SK-N-SH (cell line): Measurements from ENCODE around the gene SLC17A5. TPM values are rescaled to one million over a fixed set of nuclear protein-coding genes. Genes with fewer than 3 reads are reported as not detected.

Source experiments
- CTCF ChIA-PET: fragments of 300-600, 350-600 bp; formaldehyde crosslinking; extraction: SDS; loops from one replicate; lab custom pipeline; 2021; lab: Yijun Ruan, JAX
- POLR2A ChIA-PET: fragments of 350-600 bp; sonication (Branson Sonifier 250); formaldehyde crosslinking; extraction: SDS; loops from one replicate; lab custom pipeline; 2020; ENCODE audit warnings: antibody characterized with exemption, inconsistent platforms; lab: Yijun Ruan, JAX
- DNase-seq: peaks from one replicate; pipeline ENCODE4 v3.0.0; 2012
- H2AFZ ChIP-seq: fragments of 200-600 bp; sonication (generic); 2 replicates; pipeline ENCODE4 v1.8.1; 2016; ENCODE audit warnings: antibody characterized with exemption, mild to moderate bottlenecking, low read depth
- H3F3A ChIP-seq: fragments of 200-600 bp; sonication (generic); replicated peaks from 2 replicates; pipeline ENCODE3; 2016; ENCODE audit warnings: antibody characterized with exemption, mild to moderate bottlenecking; ENCODE audit not compliant: insufficient read depth
- H3K27ac ChIP-seq, 2 experiments: fragments of 200-500 bp in 1 of 2; fragments of 200-600 bp in 1 of 2; sonication (Bioruptor generic) in 1 of 2; sonication (generic), shearing (Covaris generic) in 1 of 2; 2 replicates each; pipeline versions ENCODE4 v1.5.1 to v1.6.1; 2014 to 2016; ENCODE audit warnings: low read depth in 2 of 2, inconsistent platforms in 1 of 2, low read length in 1 of 2, mild to moderate bottlenecking in 1 of 2, mixed read lengths in 1 of 2
- H3K27me3 ChIP-seq: fragments of 200-600 bp; sonication (generic), shearing (Covaris generic); 2 replicates; pipeline ENCODE4 v1.6.1; 2016; ENCODE audit warnings: mixed run types; ENCODE audit not compliant: insufficient read depth
- H3K36me3 ChIP-seq, 2 experiments: fragments of 200-500 bp in 1 of 2; fragments of 200-600 bp in 1 of 2; sonication (Bioruptor generic) in 1 of 2; sonication (generic) in 1 of 2; replicated peaks in 1 of 2; 2 replicates each; pipeline versions ENCODE3 to v1.5.1; 2014 to 2016; ENCODE audit warnings: low read length in 1 of 2, mild to moderate bottlenecking in 1 of 2; ENCODE audit not compliant: insufficient read depth in 2 of 2, control insufficient read depth in 1 of 2
- H3K4me1 ChIP-seq, 2 experiments: fragments of 200-500 bp in 1 of 2; fragments of 200-600 bp in 1 of 2; sonication (Bioruptor generic) in 1 of 2; sonication (generic), shearing (Covaris generic) in 1 of 2; 2 replicates each; pipeline versions ENCODE4 v1.5.1 to v1.6.1; 2014 to 2016; ENCODE audit warnings: low read depth in 1 of 2, low read length in 1 of 2, mixed run types in 1 of 2; ENCODE audit not compliant: insufficient read depth in 2 of 2, control insufficient read depth in 1 of 2
- H3K4me2 ChIP-seq: fragments of 200-600 bp; sonication (generic), shearing (Covaris generic); 2 replicates; pipeline ENCODE4 v1.6.1; 2017; ENCODE audit warnings: mixed run types
- H3K4me3 ChIP-seq, 2 experiments: fragments of 200-500 bp in 1 of 2; fragments of 200-600 bp in 1 of 2; sonication (Bioruptor generic) in 1 of 2; sonication (generic), shearing (Covaris generic) in 1 of 2; 2 replicates each; pipeline versions ENCODE4 v1.5.1 to v1.8.1; 2014 to 2016; ENCODE audit warnings: low read depth in 2 of 2, inconsistent platforms in 1 of 2, low read length in 1 of 2, mild to moderate bottlenecking in 1 of 2, mixed read lengths in 1 of 2, moderate library complexity in 1 of 2
- H3K79me2 ChIP-seq: fragments of 200-600 bp; sonication (generic); 2 replicates; pipeline ENCODE4 v1.8.1; 2017; ENCODE audit warnings: mild to moderate bottlenecking; ENCODE audit not compliant: insufficient read depth
- H3K9ac ChIP-seq: fragments of 200-600 bp; sonication (generic); 2 replicates; pipeline ENCODE4 v1.6.1; 2017; ENCODE audit warnings: mixed run types
- H3K9me2 ChIP-seq: fragments of 200-600 bp; sonication (generic); 2 replicates; pipeline ENCODE4 v1.6.1; 2017; ENCODE audit warnings: mixed run types
- H3K9me3 ChIP-seq: fragments of 200-600 bp; sonication (generic); 2 replicates; pipeline ENCODE4 v1.6.1; 2017; ENCODE audit warnings: mixed run types, mild to moderate bottlenecking, moderate library complexity
- H4K20me1 ChIP-seq: fragments of 200-600 bp; sonication (generic); 2 replicates; pipeline ENCODE4 v1.6.1; 2017; ENCODE audit warnings: mild to moderate bottlenecking, mixed run types; ENCODE audit not compliant: insufficient read depth
- CHD2 ChIP-seq: fragments of 150-350 bp; IDR thresholded peaks from 2 replicates; pipeline ENCODE4 v1.6.1; 2018; ENCODE audit warnings: low read length; ENCODE audit not compliant: partially characterized antibody
- ELF1 ChIP-seq: IDR thresholded peaks from 2 replicates; pipeline ENCODE4 v1.4.0; 2012
- FOSL2 ChIP-seq: IDR thresholded peaks from 2 replicates; pipeline ENCODE4 v1.4.0; 2012; ENCODE audit warnings: low read depth, mild to moderate bottlenecking, moderate library complexity, borderline replicate concordance
- FOXM1 ChIP-seq: IDR thresholded peaks from 2 replicates; pipeline ENCODE4 v1.4.0; 2012; ENCODE audit warnings: low read depth, mild to moderate bottlenecking
- JUND ChIP-seq: IDR thresholded peaks from 2 replicates; pipeline ENCODE4 v1.4.0; 2012
- MEF2A ChIP-seq: IDR thresholded peaks from 2 replicates; pipeline ENCODE4 v1.4.0; 2012; ENCODE audit warnings: low read depth, borderline replicate concordance
- MXI1 ChIP-seq: IDR thresholded peaks from 2 replicates; pipeline ENCODE4 v1.6.1; 2012; ENCODE audit warnings: mild to moderate bottlenecking, low read depth, low read length, improper control_type of control experiment
- NFIC ChIP-seq: IDR thresholded peaks from 2 replicates; pipeline ENCODE4 v1.4.0; 2012; ENCODE audit warnings: borderline replicate concordance
- POLR2AphosphoS5 ChIP-seq: IDR thresholded peaks from 2 replicates; pipeline ENCODE4 v1.6.1; 2012; ENCODE audit warnings: low read depth, low read length
- RAD21 ChIP-seq: IDR thresholded peaks from 2 replicates; pipeline ENCODE4 v1.6.1; 2012; ENCODE audit warnings: mild to moderate bottlenecking, low read length
- RCOR1 ChIP-seq: fragments of 150-350 bp; IDR thresholded peaks from 2 replicates; pipeline ENCODE4 v1.6.1; 2017; ENCODE audit warnings: antibody characterized with exemption, low read length
- RFX5 ChIP-seq: IDR thresholded peaks from 2 replicates; pipeline ENCODE4 v1.6.1; 2012; ENCODE audit warnings: mild to moderate bottlenecking, improper control_type of control experiment, low read length
- RXRA ChIP-seq: IDR thresholded peaks from 2 replicates; pipeline ENCODE4 v1.4.0; 2012; ENCODE audit warnings: low read depth, mild to moderate bottlenecking, borderline replicate concordance
- SMC3 ChIP-seq: IDR thresholded peaks from 2 replicates; pipeline ENCODE4 v1.6.1; 2012; ENCODE audit warnings: low read depth, low read length, improper control_type of control experiment
- TCF12 ChIP-seq: IDR thresholded peaks from 2 replicates; pipeline ENCODE4 v1.4.0; 2012
- USF1 ChIP-seq: IDR thresholded peaks from 2 replicates; pipeline ENCODE4 v1.4.0; 2012; ENCODE audit warnings: low read depth, borderline replicate concordance
- USF2 ChIP-seq: fragments of 150-350 bp; IDR thresholded peaks from 2 replicates; pipeline ENCODE4 v1.6.1; 2017; ENCODE audit warnings: antibody characterized with exemption, low read length, low read depth, borderline replicate concordance
- WGBS: methylation state at CpG from one replicate; pipeline ENCODE4 v1.1.6; 2017; ENCODE audit warnings: low lambda C conversion rate; 5-methylcytosine and 5-hydroxymethylcytosine counted together
- polyA plus RNA-seq, 3 experiments: library from polyadenylated mRNA; depleted of rRNA; stranded (reverse); fragments of >200 nt; gene quantifications; 2 replicates each; pipeline ENCODE4 v1.2.3, GENCODE V29; 2012
- TF ChIP-seq, protein P1 (sequence below): IDR thresholded peaks from 2 replicates; pipeline ENCODE4 v1.6.1; 2012; ENCODE audit warnings: mild to moderate bottlenecking, low read depth, low read length, moderate library complexity
- TF ChIP-seq, protein P2 (sequence below): IDR thresholded peaks from 2 replicates; pipeline ENCODE4 v1.4.0; 2012; ENCODE audit warnings: low read depth
- TF ChIP-seq, protein P3 (sequence below): fragments of 150-350 bp; IDR thresholded peaks from 2 replicates; pipeline ENCODE4 v1.6.1; 2016; ENCODE audit warnings: mild to moderate bottlenecking, low read depth, low read length
- TF ChIP-seq, protein P4 (sequence below): IDR thresholded peaks from 2 replicates; pipeline ENCODE4; 2012
- TF ChIP-seq, protein P5 (sequence below): IDR thresholded peaks from 2 replicates; pipeline ENCODE4 v1.4.0; 2012; ENCODE audit warnings: low read depth, borderline replicate concordance

Gene SLC17A5
- polyA plus RNA-seq, 1 of the 3 experiments (the other 2 are of a cell fraction), result 9.2 TPM

GRCh38 chr6:73652637-73653570 lies 888 bp downstream of the SLC17A5 start:
- ChIA-PET CTCF (interaction anchor here (0.6 to 2.7 kb wide), 22 partner anchors 9 to 367 kb away, joined by 3 to 18 read pairs (median 4); partner anchors contain the start of genes EEF1A1 and MTO1), POLR2A (interaction anchor here (1.1 to 1.8 kb wide), 3 partner anchors 131 to 133 kb away, joined by 4 to 8 read pairs (median 6); partner anchors contain the start of gene EEF1A1)
- TF ChIP-seq, protein P1, sequence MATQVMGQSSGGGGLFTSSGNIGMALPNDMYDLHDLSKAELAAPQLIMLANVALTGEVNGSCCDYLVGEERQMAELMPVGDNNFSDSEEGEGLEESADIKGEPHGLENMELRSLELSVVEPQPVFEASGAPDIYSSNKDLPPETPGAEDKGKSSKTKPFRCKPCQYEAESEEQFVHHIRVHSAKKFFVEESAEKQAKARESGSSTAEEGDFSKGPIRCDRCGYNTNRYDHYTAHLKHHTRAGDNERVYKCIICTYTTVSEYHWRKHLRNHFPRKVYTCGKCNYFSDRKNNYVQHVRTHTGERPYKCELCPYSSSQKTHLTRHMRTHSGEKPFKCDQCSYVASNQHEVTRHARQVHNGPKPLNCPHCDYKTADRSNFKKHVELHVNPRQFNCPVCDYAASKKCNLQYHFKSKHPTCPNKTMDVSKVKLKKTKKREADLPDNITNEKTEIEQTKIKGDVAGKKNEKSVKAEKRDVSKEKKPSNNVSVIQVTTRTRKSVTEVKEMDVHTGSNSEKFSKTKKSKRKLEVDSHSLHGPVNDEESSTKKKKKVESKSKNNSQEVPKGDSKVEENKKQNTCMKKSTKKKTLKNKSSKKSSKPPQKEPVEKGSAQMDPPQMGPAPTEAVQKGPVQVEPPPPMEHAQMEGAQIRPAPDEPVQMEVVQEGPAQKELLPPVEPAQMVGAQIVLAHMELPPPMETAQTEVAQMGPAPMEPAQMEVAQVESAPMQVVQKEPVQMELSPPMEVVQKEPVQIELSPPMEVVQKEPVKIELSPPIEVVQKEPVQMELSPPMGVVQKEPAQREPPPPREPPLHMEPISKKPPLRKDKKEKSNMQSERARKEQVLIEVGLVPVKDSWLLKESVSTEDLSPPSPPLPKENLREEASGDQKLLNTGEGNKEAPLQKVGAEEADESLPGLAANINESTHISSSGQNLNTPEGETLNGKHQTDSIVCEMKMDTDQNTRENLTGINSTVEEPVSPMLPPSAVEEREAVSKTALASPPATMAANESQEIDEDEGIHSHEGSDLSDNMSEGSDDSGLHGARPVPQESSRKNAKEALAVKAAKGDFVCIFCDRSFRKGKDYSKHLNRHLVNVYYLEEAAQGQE, result no peak
- TF ChIP-seq ELF1 (no peak), JUND (no peak), POLR2AphosphoS5 (no peak), FOSL2 (no peak), MEF2A (no peak), RFX5 (no peak), RXRA (no peak), TCF12 (no peak), USF1 (peak; percentile 68; the same call in 1 of the 2 replicates), RAD21 (peak; percentile 50), NFIC (no peak), FOXM1 (no peak), MXI1 (peak; percentile 79; the same call in 1 of the 2 replicates), CHD2 (no peak), USF2 (peak; percentile 19; the same call in 1 of the 2 replicates), SMC3 (0 out of 2 replicates have a peak, but pooled peaks have one; percentile 23), RCOR1 (no peak)
- TF ChIP-seq, protein P2, sequence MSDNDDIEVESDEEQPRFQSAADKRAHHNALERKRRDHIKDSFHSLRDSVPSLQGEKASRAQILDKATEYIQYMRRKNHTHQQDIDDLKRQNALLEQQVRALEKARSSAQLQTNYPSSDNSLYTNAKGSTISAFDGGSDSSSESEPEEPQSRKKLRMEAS, result peak; percentile 56
- TF ChIP-seq, protein P3, sequence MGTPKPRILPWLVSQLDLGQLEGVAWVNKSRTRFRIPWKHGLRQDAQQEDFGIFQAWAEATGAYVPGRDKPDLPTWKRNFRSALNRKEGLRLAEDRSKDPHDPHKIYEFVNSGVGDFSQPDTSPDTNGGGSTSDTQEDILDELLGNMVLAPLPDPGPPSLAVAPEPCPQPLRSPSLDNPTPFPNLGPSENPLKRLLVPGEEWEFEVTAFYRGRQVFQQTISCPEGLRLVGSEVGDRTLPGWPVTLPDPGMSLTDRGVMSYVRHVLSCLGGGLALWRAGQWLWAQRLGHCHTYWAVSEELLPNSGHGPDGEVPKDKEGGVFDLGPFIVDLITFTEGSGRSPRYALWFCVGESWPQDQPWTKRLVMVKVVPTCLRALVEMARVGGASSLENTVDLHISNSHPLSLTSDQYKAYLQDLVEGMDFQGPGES, result no peak
- TF ChIP-seq, protein P4, sequence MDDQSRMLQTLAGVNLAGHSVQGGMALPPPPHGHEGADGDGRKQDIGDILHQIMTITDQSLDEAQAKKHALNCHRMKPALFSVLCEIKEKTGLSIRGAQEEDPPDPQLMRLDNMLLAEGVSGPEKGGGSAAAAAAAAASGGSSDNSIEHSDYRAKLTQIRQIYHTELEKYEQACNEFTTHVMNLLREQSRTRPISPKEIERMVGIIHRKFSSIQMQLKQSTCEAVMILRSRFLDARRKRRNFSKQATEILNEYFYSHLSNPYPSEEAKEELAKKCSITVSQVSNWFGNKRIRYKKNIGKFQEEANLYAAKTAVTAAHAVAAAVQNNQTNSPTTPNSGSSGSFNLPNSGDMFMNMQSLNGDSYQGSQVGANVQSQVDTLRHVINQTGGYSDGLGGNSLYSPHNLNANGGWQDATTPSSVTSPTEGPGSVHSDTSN, result no peak
- TF ChIP-seq, protein P5, sequence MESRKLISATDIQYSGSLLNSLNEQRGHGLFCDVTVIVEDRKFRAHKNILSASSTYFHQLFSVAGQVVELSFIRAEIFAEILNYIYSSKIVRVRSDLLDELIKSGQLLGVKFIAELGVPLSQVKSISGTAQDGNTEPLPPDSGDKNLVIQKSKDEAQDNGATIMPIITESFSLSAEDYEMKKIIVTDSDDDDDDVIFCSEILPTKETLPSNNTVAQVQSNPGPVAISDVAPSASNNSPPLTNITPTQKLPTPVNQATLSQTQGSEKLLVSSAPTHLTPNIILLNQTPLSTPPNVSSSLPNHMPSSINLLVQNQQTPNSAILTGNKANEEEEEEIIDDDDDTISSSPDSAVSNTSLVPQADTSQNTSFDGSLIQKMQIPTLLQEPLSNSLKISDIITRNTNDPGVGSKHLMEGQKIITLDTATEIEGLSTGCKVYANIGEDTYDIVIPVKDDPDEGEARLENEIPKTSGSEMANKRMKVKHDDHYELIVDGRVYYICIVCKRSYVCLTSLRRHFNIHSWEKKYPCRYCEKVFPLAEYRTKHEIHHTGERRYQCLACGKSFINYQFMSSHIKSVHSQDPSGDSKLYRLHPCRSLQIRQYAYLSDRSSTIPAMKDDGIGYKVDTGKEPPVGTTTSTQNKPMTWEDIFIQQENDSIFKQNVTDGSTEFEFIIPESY, result no peak

More at GRCh38 chr6:73652637-73653570, 888 bp downstream of the SLC17A5 start:
- peak overlapping the region; percentile 86; the same call in 1 of the 2 replicates for H3K9ac ChIP-seq
- peak overlapping the region; percentile 56 to 67 for H3K27ac ChIP-seq
- peak overlapping the region; percentile 79 for H2AFZ ChIP-seq
- peak overlapping the region; percentile 86 to 92 for H3K4me3 ChIP-seq
- peaks cover 5% of the 10 kb centered on the region for H3F3A ChIP-seq
- H3K4me2 ChIP-seq, result peak overlapping the region; percentile 83
- peaks cover 0 to 5% of the 10 kb centered on the region in 2 experiments for H3K36me3 ChIP-seq
- peak; percentile 80 for DNase-seq
- H3K9me3 ChIP-seq, result no peaks in the 10 kb centered on the region
- 4% methylated on average over 21 of the region's 32 CpGs for WGBS
- H4K20me1 ChIP-seq, result no peaks in the 10 kb centered on the region
- H3K9me2 ChIP-seq, result no peaks in the 10 kb centered on the region
- no peaks in the 10 kb centered on the region for H3K27me3 ChIP-seq
- H3K79me2 ChIP-seq, result no peaks in the 10 kb centered on the region
- peaks cover 3 to 6% of the 10 kb centered on the region in 2 experiments; a peak in 3 of 4 replicates for H3K4me1 ChIP-seq
